Activated naive CD8-positive, alpha-beta T cell treated with anti-CD3 and anti-CD28 coated beads for 36 hours (primary cell): ENCODE results near the gene MYH6. TPM values are rescaled to one million over a fixed set of nuclear protein-coding genes. Genes with fewer than 3 reads are reported as not detected.
"Not testable (repeated sequence)": the region's sequence is repeated elsewhere in the genome, so short reads cannot be mapped to it uniquely, and the experiment has no call there.

Experiments
- DNase-seq: peaks from one replicate; pipeline ENCODE4 v3.0.0; 2021
- H3K27ac Mint-ChIP-seq: one replicate; pipeline ENCODE4 v1.8.0; 2022; ENCODE audit warnings: mild to moderate bottlenecking, moderate library complexity, mixed read lengths
- H3K27me3 Mint-ChIP-seq: one replicate; pipeline ENCODE4 v1.8.0; 2022; ENCODE audit warnings: mild to moderate bottlenecking, mixed read lengths
- H3K36me3 Mint-ChIP-seq: one replicate; pipeline ENCODE4 v1.8.0; 2021; ENCODE audit warnings: mild to moderate bottlenecking, mixed read lengths
- H3K4me1 Mint-ChIP-seq: one replicate; pipeline ENCODE4 v1.8.0; 2021; ENCODE audit warnings: mixed read lengths
- H3K4me3 Mint-ChIP-seq: one replicate; pipeline ENCODE4 v1.8.0; 2022; ENCODE audit warnings: mild to moderate bottlenecking, moderate library complexity, mixed read lengths
- H3K9me3 Mint-ChIP-seq: one replicate; pipeline ENCODE4 v1.8.0; 2022; ENCODE audit warnings: mixed read lengths
- total RNA-seq, 2 experiments: library from RNA; stranded (reverse); gene quantifications; one replicate each; pipeline ENCODE4 v1.2.3, GENCODE V29; 2021

Gene MYH6
- total RNA-seq = not detected

- Mint-ChIP-seq H3K4me3 (no peak within 1 kb of the TSS), H3K9me3 (no peaks in the 10 kb centered on the region), H3K4me1 (no peaks in the 10 kb centered on the region), H3K27me3 (peaks cover under 1% of the 10 kb centered on the region), H3K36me3 (no peaks in the 10 kb centered on the region), H3K27ac (no peak within 1 kb of the TSS)
- DNase-seq = no peak
Measured at GRCh38 chr14:23407516-23408306, at the start of gene MYH6. Gene MYH6, minus strand, starts transcription at chr14:23408273. Its CDS starts 1,050 bp downstream, at chr14:23407223.

GRCh38 chr14:23456883-23457586 lies 49.0 kb upstream of the MYH6 start:
- H3K4me1 Mint-ChIP-seq, DNase-seq, H3K9me3 Mint-ChIP-seq, H3K4me3 Mint-ChIP-seq, H3K36me3 Mint-ChIP-seq, H3K27ac Mint-ChIP-seq: not testable (repeated sequence)
- peaks cover 43% of the 10 kb centered on the region for H3K27me3 Mint-ChIP-seq

- H3K4me1 Mint-ChIP-seq = no peaks in the 10 kb centered on the region
- peaks cover 46% of the 10 kb centered on the region for H3K27me3 Mint-ChIP-seq
Measured at GRCh38 chr14:23454445-23454856, 46.4 kb upstream of the MYH6 start.

GRCh38 chr14:23452237-23452636 lies 44.2 kb upstream of the MYH6 start:
- Mint-ChIP-seq H3K27ac (no peak overlapping the region), H3K4me1 (peaks cover 6% of the 10 kb centered on the region), H3K4me3 (no peak overlapping the region), H3K9me3 (no peaks in the 10 kb centered on the region), H3K36me3 (no peaks in the 10 kb centered on the region), H3K27me3 (peaks cover 36% of the 10 kb centered on the region)
- no peak for DNase-seq

More at GRCh38 chr14:23454445-23454856, 46.4 kb upstream of the MYH6 start:
- Mint-ChIP-seq H3K27ac (no peak overlapping the region), H3K36me3 (no peaks in the 10 kb centered on the region), H3K9me3 (no peaks in the 10 kb centered on the region), H3K4me3 (no peak overlapping the region)
- no peak for DNase-seq

- peaks cover 6% of the 10 kb centered on the region for H3K4me1 Mint-ChIP-seq
- H3K27ac Mint-ChIP-seq = no peak overlapping the region
Measured at GRCh38 chr14:23450379-23450778, 42.3 kb upstream of the MYH6 start.

GRCh38 chr14:23449314-23449713 lies 41.2 kb upstream of the MYH6 start:
- peaks cover 6% of the 10 kb centered on the region for H3K4me1 Mint-ChIP-seq
- no peak for DNase-seq
- peaks cover 15% of the 10 kb centered on the region for H3K27me3 Mint-ChIP-seq
- H3K36me3 Mint-ChIP-seq = no peaks in the 10 kb centered on the region
- H3K27ac Mint-ChIP-seq = no peak overlapping the region
- H3K9me3 Mint-ChIP-seq = no peaks in the 10 kb centered on the region
- H3K4me3 Mint-ChIP-seq = no peak overlapping the region

More at GRCh38 chr14:23450379-23450778, 42.3 kb upstream of the MYH6 start:
- H3K36me3 Mint-ChIP-seq = no peaks in the 10 kb centered on the region
- no peak for DNase-seq
- no peak overlapping the region for H3K4me3 Mint-ChIP-seq
- H3K27me3 Mint-ChIP-seq = peaks cover 26% of the 10 kb centered on the region
- H3K9me3 Mint-ChIP-seq = no peaks in the 10 kb centered on the region

- H3K27me3 Mint-ChIP-seq = peaks cover 13% of the 10 kb centered on the region
- no peak for DNase-seq
- H3K36me3 Mint-ChIP-seq = no peaks in the 10 kb centered on the region
- peak overlapping the region; percentile 86 for H3K27ac Mint-ChIP-seq
- no peaks in the 10 kb centered on the region for H3K9me3 Mint-ChIP-seq
- H3K4me1 Mint-ChIP-seq = peaks cover 6% of the 10 kb centered on the region
- H3K4me3 Mint-ChIP-seq = peak overlapping the region; percentile 54
Measured at GRCh38 chr14:23447361-23448350, 39.6 kb upstream of the MYH6 start.

- Mint-ChIP-seq H3K27me3 (peaks cover 11% of the 10 kb centered on the region), H3K27ac (no peak overlapping the region), H3K9me3 (no peaks in the 10 kb centered on the region), H3K36me3 (no peaks in the 10 kb centered on the region), H3K4me3 (no peak overlapping the region), H3K4me1 (peaks cover 6% of the 10 kb centered on the region)
- DNase-seq = no peak
Measured at GRCh38 chr14:23446291-23446851, 38.3 kb upstream of the MYH6 start.

GRCh38 chr14:23445773-23446172 lies 37.7 kb upstream of the MYH6 start:
- H3K4me1 Mint-ChIP-seq = peaks cover 6% of the 10 kb centered on the region
- peaks cover 5% of the 10 kb centered on the region for H3K27me3 Mint-ChIP-seq
- no peak for DNase-seq
- H3K9me3 Mint-ChIP-seq = no peaks in the 10 kb centered on the region
- no peak overlapping the region for H3K27ac Mint-ChIP-seq
- no peaks in the 10 kb centered on the region for H3K36me3 Mint-ChIP-seq
- no peak overlapping the region for H3K4me3 Mint-ChIP-seq

GRCh38 chr14:23444314-23444713 lies 36.2 kb upstream of the MYH6 start:
- H3K27ac Mint-ChIP-seq = no peak overlapping the region

GRCh38 chr14:23443881-23444280 lies 35.8 kb upstream of the MYH6 start:
- Mint-ChIP-seq H3K4me3 (no peak overlapping the region), H3K36me3 (no peaks in the 10 kb centered on the region), H3K4me1 (peaks cover 6% of the 10 kb centered on the region), H3K9me3 (no peaks in the 10 kb centered on the region), H3K27ac (no peak overlapping the region), H3K27me3 (peaks cover 5% of the 10 kb centered on the region)
- DNase-seq = no peak

More at GRCh38 chr14:23444314-23444713, 36.2 kb upstream of the MYH6 start:
- H3K4me3 Mint-ChIP-seq = no peak overlapping the region
- H3K4me1 Mint-ChIP-seq = peaks cover 6% of the 10 kb centered on the region
- peaks cover 5% of the 10 kb centered on the region for H3K27me3 Mint-ChIP-seq
- H3K9me3 Mint-ChIP-seq = no peaks in the 10 kb centered on the region
- DNase-seq = no peak
- no peaks in the 10 kb centered on the region for H3K36me3 Mint-ChIP-seq

GRCh38 chr14:23443411-23443812 lies 35.3 kb upstream of the MYH6 start:
- Mint-ChIP-seq H3K36me3 (no peaks in the 10 kb centered on the region), H3K27ac (no peak overlapping the region), H3K9me3 (no peaks in the 10 kb centered on the region)

GRCh38 chr14:23442721-23443356 lies 34.8 kb upstream of the MYH6 start:
- H3K36me3 Mint-ChIP-seq = no peaks in the 10 kb centered on the region
- peaks cover 4% of the 10 kb centered on the region for H3K4me1 Mint-ChIP-seq
- no peak overlapping the region for H3K4me3 Mint-ChIP-seq
- H3K27ac Mint-ChIP-seq = no peak overlapping the region
- DNase-seq = no peak
- H3K27me3 Mint-ChIP-seq = peaks cover 5% of the 10 kb centered on the region
- H3K9me3 Mint-ChIP-seq = no peaks in the 10 kb centered on the region

More at GRCh38 chr14:23443411-23443812, 35.3 kb upstream of the MYH6 start:
- no peak overlapping the region for H3K4me3 Mint-ChIP-seq
- peaks cover 5% of the 10 kb centered on the region for H3K27me3 Mint-ChIP-seq
- H3K4me1 Mint-ChIP-seq = peaks cover 6% of the 10 kb centered on the region
- DNase-seq = no peak

GRCh38 chr14:23441076-23441475 lies 33.0 kb upstream of the MYH6 start:
- Mint-ChIP-seq H3K4me1 (no peaks in the 10 kb centered on the region), H3K27ac (no peak overlapping the region), H3K27me3 (peaks cover 5% of the 10 kb centered on the region), H3K36me3 (no peaks in the 10 kb centered on the region), H3K4me3 (no peak overlapping the region), H3K9me3 (no peaks in the 10 kb centered on the region)
- no peak for DNase-seq
